HEK293 (cell line): ENCODE measurements around the gene S1PR2.

ENCODE experiments used
- EGR2 ChIP-seq: fragments of 450-650 bp; formaldehyde crosslinking; IDR thresholded peaks from 2 replicates; pipeline ENCODE4 v1.5.1; 2016; ENCODE audit warnings: low read depth, missing biosample characterization, missing genetic modification characterization
- GLI4 ChIP-seq: fragments of 450-650 bp; formaldehyde crosslinking; IDR thresholded peaks from 2 replicates; pipeline ENCODE4 v1.5.1; 2016; ENCODE audit warnings: missing biosample characterization, missing genetic modification characterization
- KLF1 ChIP-seq: fragments of 450-650 bp; formaldehyde crosslinking; IDR thresholded peaks from 2 replicates; pipeline ENCODE4 v1.5.1; 2016; ENCODE audit warnings: missing biosample characterization, missing genetic modification characterization
- PATZ1 ChIP-seq: fragments of 450-650 bp; formaldehyde crosslinking; IDR thresholded peaks from 2 replicates; pipeline ENCODE4 v1.5.1; 2016; ENCODE audit warnings: missing biosample characterization, missing genetic modification characterization
- REST ChIP-seq: fragments of 450-650 bp; formaldehyde crosslinking; IDR thresholded peaks from 2 replicates; pipeline ENCODE4 v1.5.1; 2016; ENCODE audit warnings: missing biosample characterization, missing genetic modification characterization
- SCRT2 ChIP-seq: fragments of 450-650 bp; formaldehyde crosslinking; IDR thresholded peaks from 2 replicates; pipeline ENCODE4 v1.5.1; 2016; ENCODE audit warnings: missing biosample characterization, missing genetic modification characterization
- TCF7L2 ChIP-seq: IDR thresholded peaks from 2 replicates; pipeline ENCODE4 v1.6.1; 2011; ENCODE audit warnings: low read depth, mild to moderate bottlenecking, inconsistent platforms, low read length, moderate library complexity, borderline replicate concordance
- ZNF155 ChIP-seq: fragments of 450-650 bp; formaldehyde crosslinking; IDR thresholded peaks from 2 replicates; pipeline ENCODE4 v1.5.1; 2016; ENCODE audit warnings: missing biosample characterization, missing genetic modification characterization
- ZNF157 ChIP-seq: fragments of 450-650 bp; formaldehyde crosslinking; IDR thresholded peaks from 2 replicates; pipeline ENCODE4 v1.5.1; 2016; ENCODE audit warnings: missing biosample characterization, missing genetic modification characterization
- ZNF211 ChIP-seq: fragments of 450-650 bp; formaldehyde crosslinking; IDR thresholded peaks from 2 replicates; pipeline ENCODE4 v1.5.1; 2016; ENCODE audit warnings: low read depth, missing biosample characterization, missing genetic modification characterization
- ZNF239 ChIP-seq: fragments of 450-650 bp; formaldehyde crosslinking; IDR thresholded peaks from 2 replicates; pipeline ENCODE4 v1.5.1; 2016; ENCODE audit warnings: missing biosample characterization, missing genetic modification characterization
- ZNF335 ChIP-seq: fragments of 450-650 bp; formaldehyde crosslinking; conservative IDR thresholded peaks from 2 replicates; pipeline ENCODE4 v1.5.1; 2016; ENCODE audit warnings: missing biosample characterization, missing genetic modification characterization
- ZNF513 ChIP-seq: fragments of 450-650 bp; IDR thresholded peaks from 2 replicates; pipeline ENCODE4 v1.5.1; 2018; ENCODE audit warnings: missing biosample characterization, missing genetic modification characterization
- ZNF514 ChIP-seq: fragments of 450-650 bp; formaldehyde crosslinking; IDR thresholded peaks from 2 replicates; pipeline ENCODE4 v1.5.1; 2016; ENCODE audit warnings: missing biosample characterization, missing genetic modification characterization
- ZNF521 ChIP-seq: fragments of 450-650 bp; formaldehyde crosslinking; IDR thresholded peaks from 2 replicates; pipeline ENCODE4 v1.5.1; 2017; ENCODE audit warnings: missing biosample characterization, mild to moderate bottlenecking, missing genetic modification characterization
- ZNF596 ChIP-seq: fragments of 450-650 bp; IDR thresholded peaks from 2 replicates; pipeline ENCODE4 v1.5.0; 2018; ENCODE audit warnings: missing biosample characterization, mild to moderate bottlenecking, missing genetic modification characterization, moderate library complexity
- ZNF624 ChIP-seq: fragments of 450-650 bp; formaldehyde crosslinking; IDR thresholded peaks from 2 replicates; pipeline ENCODE4 v1.5.1; 2017; ENCODE audit warnings: missing biosample characterization, missing genetic modification characterization
- ZNF660 ChIP-seq: fragments of 450-650 bp; IDR thresholded peaks from 2 replicates; pipeline ENCODE4 v1.5.1; 2018; ENCODE audit warnings: missing biosample characterization, mild to moderate bottlenecking, missing genetic modification characterization
- ZNF664 ChIP-seq: fragments of 450-650 bp; formaldehyde crosslinking; IDR thresholded peaks from 2 replicates; pipeline ENCODE4 v1.5.1; 2016; ENCODE audit warnings: missing biosample characterization, missing genetic modification characterization
- ZNF777 ChIP-seq: fragments of 450-650 bp; formaldehyde crosslinking; IDR thresholded peaks from 2 replicates; pipeline ENCODE4 v1.5.1; 2017; ENCODE audit warnings: missing biosample characterization, missing genetic modification characterization, borderline replicate concordance
- ZSCAN23 ChIP-seq: fragments of 450-650 bp; formaldehyde crosslinking; IDR thresholded peaks from 2 replicates; pipeline ENCODE4 v1.5.1; 2016; ENCODE audit warnings: missing biosample characterization, missing genetic modification characterization
- ZXDB ChIP-seq: fragments of 450-650 bp; formaldehyde crosslinking; IDR thresholded peaks from 2 replicates; pipeline ENCODE4 v1.5.1; 2016; ENCODE audit warnings: missing biosample characterization, missing genetic modification characterization
- TF ChIP-seq, protein P1 (sequence below): fragments of 450-650 bp; formaldehyde crosslinking; IDR thresholded peaks from 2 replicates; pipeline ENCODE4 v1.5.1; 2016; ENCODE audit warnings: missing biosample characterization, missing genetic modification characterization
- TF ChIP-seq, protein P2 (sequence below): fragments of 450-650 bp; formaldehyde crosslinking; IDR thresholded peaks from 2 replicates; pipeline ENCODE4 v1.5.1; 2017; ENCODE audit warnings: missing biosample characterization, missing genetic modification characterization
- TF ChIP-seq, protein P3 (sequence below): fragments of 450-650 bp; formaldehyde crosslinking; IDR thresholded peaks from 2 replicates; pipeline ENCODE4 v1.5.0; 2017; ENCODE audit warnings: missing biosample characterization, missing genetic modification characterization, borderline replicate concordance

S1PR2 gene

GRCh38 chr19:10193790-10194499 is 37.2 kb downstream of the S1PR2 start (continued):
- TF ChIP-seq, protein P1, sequence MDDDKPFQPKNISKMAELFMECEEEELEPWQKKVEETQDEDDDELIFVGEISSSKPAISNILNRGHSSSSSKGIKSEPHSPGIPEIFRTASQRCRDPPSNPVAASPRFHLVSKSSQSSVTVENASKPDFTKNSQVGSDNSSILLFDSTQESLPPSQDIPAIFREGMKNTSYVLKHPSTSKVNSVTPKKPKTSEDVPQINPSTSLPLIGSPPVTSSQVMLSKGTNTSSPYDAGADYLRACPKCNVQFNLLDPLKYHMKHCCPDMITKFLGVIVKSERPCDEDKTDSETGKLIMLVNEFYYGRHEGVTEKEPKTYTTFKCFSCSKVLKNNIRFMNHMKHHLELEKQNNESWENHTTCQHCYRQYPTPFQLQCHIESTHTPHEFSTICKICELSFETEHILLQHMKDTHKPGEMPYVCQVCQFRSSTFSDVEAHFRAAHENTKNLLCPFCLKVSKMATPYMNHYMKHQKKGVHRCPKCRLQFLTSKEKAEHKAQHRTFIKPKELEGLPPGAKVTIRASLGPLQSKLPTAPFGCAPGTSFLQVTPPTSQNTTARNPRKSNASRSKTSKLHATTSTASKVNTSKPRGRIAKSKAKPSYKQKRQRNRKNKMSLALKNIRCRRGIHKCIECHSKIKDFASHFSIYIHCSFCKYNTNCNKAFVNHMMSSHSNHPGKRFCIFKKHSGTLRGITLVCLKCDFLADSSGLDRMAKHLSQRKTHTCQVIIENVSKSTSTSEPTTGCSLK (tag by site-specific recombination) = no peak
- peak; percentile 36 for TF ChIP-seq PATZ1
- peak; percentile 87 for TF ChIP-seq REST (tag by site-specific recombination)
- TF ChIP-seq ZNF664 (tag by site-specific recombination) = no peak
- TF ChIP-seq ZNF335 = no peak
- peak; percentile 77; the same call in 1 of the 2 replicates for TF ChIP-seq ZXDB (tag by site-specific recombination)
- no peak for TF ChIP-seq ZNF211 (tag by site-specific recombination)
- TF ChIP-seq ZNF596 (tag by site-specific recombination) = no peak
- TF ChIP-seq SCRT2 (tag by site-specific recombination) = no peak
- no peak for TF ChIP-seq ZNF239 (tag by site-specific recombination)
- TF ChIP-seq, protein P2, sequence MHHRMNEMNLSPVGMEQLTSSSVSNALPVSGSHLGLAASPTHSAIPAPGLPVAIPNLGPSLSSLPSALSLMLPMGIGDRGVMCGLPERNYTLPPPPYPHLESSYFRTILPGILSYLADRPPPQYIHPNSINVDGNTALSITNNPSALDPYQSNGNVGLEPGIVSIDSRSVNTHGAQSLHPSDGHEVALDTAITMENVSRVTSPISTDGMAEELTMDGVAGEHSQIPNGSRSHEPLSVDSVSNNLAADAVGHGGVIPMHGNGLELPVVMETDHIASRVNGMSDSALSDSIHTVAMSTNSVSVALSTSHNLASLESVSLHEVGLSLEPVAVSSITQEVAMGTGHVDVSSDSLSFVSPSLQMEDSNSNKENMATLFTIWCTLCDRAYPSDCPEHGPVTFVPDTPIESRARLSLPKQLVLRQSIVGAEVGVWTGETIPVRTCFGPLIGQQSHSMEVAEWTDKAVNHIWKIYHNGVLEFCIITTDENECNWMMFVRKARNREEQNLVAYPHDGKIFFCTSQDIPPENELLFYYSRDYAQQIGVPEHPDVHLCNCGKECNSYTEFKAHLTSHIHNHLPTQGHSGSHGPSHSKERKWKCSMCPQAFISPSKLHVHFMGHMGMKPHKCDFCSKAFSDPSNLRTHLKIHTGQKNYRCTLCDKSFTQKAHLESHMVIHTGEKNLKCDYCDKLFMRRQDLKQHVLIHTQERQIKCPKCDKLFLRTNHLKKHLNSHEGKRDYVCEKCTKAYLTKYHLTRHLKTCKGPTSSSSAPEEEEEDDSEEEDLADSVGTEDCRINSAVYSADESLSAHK (tag by site-specific recombination) = no peak
- no peak for TF ChIP-seq EGR2 (tag by site-specific recombination)
- TF ChIP-seq KLF1 (tag by site-specific recombination) = no peak
- TF ChIP-seq, protein P3, sequence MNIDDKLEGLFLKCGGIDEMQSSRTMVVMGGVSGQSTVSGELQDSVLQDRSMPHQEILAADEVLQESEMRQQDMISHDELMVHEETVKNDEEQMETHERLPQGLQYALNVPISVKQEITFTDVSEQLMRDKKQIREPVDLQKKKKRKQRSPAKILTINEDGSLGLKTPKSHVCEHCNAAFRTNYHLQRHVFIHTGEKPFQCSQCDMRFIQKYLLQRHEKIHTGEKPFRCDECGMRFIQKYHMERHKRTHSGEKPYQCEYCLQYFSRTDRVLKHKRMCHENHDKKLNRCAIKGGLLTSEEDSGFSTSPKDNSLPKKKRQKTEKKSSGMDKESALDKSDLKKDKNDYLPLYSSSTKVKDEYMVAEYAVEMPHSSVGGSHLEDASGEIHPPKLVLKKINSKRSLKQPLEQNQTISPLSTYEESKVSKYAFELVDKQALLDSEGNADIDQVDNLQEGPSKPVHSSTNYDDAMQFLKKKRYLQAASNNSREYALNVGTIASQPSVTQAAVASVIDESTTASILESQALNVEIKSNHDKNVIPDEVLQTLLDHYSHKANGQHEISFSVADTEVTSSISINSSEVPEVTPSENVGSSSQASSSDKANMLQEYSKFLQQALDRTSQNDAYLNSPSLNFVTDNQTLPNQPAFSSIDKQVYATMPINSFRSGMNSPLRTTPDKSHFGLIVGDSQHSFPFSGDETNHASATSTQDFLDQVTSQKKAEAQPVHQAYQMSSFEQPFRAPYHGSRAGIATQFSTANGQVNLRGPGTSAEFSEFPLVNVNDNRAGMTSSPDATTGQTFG = no peak
- no peak for TF ChIP-seq ZNF521 (tag by site-specific recombination)
- TF ChIP-seq TCF7L2 = no peak
- no peak for TF ChIP-seq ZNF514 (tag by site-specific recombination)
- no peak for TF ChIP-seq ZSCAN23 (tag by site-specific recombination)
- no peak for TF ChIP-seq ZNF157
- no peak for TF ChIP-seq ZNF660 (tag by site-specific recombination)
- no peak for TF ChIP-seq ZNF513
- peak; percentile 80; the same call in 1 of the 2 replicates for TF ChIP-seq ZNF777 (tag by site-specific recombination)
- no peak for TF ChIP-seq ZNF155 (tag by site-specific recombination)
- no peak for TF ChIP-seq ZNF624
- TF ChIP-seq GLI4 = 0 out of 2 replicates have a peak, but pooled peaks have one; percentile 35
